NCI-H1930 (cell line): ENCODE measurements around the gene STXBP5.
"Not testable (repeated sequence)": the region's sequence is repeated elsewhere in the genome, so short reads cannot be mapped to it uniquely, and the experiment has no call there.

Experiments
- DNase-seq, 2 experiments: peaks; one replicate each; lab custom pipeline; 2025; lab: John Stamatoyannopoulos, UW

The STXBP5 gene

DNA sequence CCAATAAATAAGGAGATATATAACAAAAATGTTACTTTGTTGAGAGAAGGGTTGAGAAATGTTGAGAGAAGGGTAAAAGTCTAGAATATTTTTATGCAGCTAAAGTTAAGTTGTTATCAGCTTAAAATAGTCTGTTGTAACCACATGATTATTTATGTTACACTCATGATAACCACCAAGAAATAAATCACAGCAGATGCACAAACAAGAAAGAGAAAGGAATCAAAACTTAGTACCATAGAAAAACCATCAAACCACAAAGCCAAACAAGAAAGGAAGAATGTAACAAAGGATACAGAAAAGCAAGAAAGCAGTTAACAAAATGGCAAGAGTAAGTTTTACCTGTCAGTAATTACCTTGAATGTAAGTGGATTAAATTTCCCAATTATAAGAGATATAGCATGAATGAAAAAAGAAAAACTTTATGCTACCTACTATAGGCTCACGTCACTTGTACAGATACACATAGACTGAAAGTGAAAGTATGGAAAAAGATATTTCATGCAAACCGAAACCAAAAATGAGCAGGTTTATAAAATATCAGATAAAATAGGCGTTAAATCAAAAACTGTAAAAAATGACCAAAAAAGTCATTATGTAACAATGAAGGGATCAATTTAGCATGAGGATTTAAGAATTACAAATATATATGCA, 93.6 kb downstream of the STXBP5 start:
- no peak for DNase-seq

DNA sequence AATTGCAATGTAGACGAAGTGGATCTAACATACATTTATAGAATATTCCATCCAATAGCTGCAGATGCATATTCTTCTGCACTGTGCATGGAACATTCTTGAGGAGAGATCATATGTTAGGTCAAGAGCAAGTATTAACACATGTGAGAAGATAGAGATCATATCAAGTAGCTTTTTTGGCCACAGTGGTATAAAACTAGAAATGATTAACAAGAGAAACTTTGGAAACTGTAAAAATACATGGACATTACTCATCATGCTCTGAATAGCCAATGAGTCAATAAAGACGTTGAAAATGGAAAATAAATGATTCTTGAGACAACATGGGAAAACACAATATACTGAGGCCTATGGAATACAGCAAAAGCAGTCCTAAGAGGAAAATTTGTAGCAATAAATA, 94.2 kb downstream of the STXBP5 start:
- DNase-seq: no peak

DNA sequence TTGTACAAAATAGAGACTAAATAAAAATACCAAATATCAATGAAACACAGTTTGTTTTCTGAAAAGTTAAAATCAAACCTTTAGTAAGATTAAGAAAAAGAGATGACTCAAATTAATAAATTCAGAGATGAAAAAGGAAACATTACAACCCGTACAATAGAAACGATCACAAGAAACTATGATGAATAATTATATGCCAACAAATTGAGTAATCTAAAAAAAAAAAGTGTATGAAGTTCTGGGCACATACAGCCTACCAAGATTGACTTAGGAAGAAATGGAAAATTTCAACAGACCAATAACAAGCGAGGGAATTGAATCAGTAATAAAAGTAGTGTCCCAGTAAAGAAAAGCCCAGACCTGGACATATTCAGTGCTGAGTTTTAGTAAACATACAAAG, 94.8 kb downstream of the STXBP5 start:
- no peak for DNase-seq

- DNase-seq: no peak
Observed at GRCh38 chr6:147301070-147301469, 96.9 kb downstream of the STXBP5 start.

GRCh38 chr6:147304016-147304415, 99.8 kb downstream of the STXBP5 start:
- no peak for DNase-seq

DNA sequence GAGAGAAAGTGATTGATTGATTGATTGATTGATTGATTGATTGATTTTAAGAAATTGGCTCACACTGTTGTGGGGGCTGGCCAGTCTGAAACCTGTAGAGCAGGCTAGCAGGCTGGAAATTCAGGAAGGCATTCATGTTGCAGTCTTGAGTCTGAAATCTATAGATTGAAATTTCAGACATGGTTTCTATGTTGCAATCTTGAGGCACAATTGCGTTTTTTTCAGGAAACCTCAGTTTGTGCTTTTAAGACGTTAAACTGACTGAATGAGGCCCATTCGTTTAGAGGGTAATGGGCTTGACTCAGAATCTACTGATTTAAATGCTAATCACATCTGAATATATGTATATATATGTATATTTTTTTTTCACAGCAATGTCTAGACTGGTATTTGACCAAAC, 106.3 kb downstream of the STXBP5 start:
- DNase-seq: no peak

- no peak for DNase-seq
Observed at GRCh38 chr6:147311218-147311617, 107.0 kb downstream of the STXBP5 start.

DNA sequence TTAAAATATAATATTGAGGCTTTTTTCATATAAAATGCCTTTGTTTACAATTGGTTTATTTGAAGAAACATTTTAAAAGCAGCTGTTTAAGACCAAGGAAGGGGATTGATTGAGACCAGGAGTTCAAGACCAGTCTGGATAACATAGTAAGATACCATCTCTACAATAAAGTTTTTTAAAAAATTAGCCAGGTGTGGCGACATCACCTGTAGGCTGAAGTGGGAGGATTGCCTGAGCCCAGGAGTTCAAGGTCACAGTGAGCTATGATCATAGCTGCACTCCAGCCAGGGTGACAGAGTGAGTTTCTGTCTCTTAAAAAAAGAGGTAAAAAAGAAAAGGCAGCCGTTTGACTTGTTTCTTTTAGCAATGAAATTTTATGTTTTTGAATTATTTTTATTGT, 117.0 kb downstream of the STXBP5 start:
- DNase-seq: no peak

DNA sequence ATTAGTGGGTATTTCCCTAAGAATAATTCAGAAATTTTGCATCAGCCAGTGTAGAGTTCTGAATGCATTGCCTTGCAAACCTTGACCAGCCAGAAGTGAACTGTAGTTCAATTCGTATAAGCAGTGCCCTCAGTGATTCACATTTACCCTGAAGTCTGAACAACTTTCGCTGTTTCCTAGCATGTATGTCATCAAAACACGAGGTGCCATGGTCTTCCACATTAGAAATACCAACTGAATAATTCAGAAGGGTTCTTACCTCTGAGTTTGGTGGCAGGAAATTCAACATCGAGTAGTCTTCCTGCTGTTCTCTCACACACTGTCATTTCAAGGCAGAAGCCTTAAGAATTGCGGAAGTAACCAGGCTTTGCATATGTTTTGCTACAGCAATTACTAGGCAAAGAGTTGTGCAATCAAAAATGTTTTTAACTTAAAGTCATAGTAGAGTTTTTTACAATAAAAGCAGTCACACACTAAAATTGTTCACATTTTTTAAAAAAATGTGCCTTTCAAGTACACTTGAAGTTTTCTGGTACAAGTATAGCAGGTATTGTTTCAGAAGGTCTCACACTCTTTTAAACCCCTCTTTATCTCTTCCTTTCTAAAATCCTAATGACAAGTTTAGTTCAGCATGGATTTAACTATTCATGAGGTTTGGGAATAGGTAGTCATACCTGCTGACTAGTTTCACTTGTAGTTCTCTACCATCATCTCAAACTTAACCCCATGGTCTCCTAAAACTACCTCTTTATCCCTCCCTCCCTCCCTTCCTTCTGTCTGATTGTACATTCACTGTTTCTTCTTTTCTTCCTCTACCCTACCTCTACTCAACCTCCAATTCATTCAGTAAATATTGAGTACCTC, 118.3 kb downstream of the STXBP5 start:
- no peak for DNase-seq

DNA sequence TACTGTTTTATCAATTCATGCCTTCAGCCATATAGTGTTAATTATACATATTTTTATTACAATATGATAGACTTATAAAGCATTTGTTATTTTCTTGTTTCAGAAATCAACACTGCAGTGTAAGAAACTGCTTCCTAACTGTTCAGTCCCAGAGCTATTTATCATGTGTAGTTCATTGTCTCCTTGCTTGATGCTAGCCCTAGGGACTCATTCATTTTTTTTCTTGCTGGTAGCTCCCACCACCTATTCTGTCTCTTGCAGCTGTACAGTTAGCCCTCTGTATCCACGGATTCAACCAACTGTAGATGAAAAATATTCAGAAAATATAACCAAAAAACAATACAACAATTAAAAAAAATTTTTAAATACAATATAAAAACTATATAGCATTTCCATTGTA, 121.3 kb downstream of the STXBP5 start:
- no peak for DNase-seq

- no peak for DNase-seq
Observed at GRCh38 chr6:147331401-147331800, 127.2 kb downstream of the STXBP5 start.

GRCh38 chr6:147337921-147338320, 133.7 kb downstream of the STXBP5 start:
- DNase-seq: no peak

GRCh38 chr6:147341486-147341885, 137.3 kb downstream of the STXBP5 start:
- no peak for DNase-seq

- no peak for DNase-seq
Observed at GRCh38 chr6:147345902-147346301, 141.7 kb downstream of the STXBP5 start.

GRCh38 chr6:147347179-147347881, 143.1 kb downstream of the STXBP5 start:
- DNase-seq: no peak

DNA sequence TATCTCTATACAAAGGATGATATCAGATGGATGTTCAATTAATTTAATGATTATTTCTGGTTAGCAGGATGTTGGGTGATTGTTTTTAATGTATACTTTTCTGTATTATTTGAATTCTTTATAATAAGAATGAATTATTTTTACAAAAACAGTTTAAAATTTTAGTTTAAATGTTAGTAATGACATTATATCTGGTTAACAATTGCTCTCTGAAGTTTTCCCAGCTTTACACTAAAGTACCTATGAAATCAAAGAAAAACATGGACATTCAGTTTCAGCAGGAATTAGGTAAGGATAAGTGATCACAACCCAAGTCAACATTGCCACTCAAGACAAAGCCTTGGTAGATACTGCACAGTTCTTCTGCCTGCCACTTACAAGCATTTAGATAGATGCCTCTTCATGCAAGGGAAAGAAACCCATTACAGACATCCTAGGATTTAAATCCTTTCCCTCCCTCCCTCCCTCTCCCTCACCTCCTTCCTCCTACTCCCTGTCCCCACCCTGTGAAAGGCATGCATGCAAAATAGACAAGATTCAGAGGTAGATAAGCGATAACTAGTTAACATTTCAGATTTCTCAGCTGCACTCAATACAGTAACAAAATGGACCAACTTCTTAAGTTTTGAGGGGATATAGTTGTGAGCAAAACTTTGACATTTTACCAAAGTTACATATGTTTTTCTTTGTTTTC, 143.8 kb downstream of the STXBP5 start:
- DNase-seq: no peak

- DNase-seq: no peak
Observed at GRCh38 chr6:147361311-147361981, 157.2 kb downstream of the STXBP5 start.

DNA sequence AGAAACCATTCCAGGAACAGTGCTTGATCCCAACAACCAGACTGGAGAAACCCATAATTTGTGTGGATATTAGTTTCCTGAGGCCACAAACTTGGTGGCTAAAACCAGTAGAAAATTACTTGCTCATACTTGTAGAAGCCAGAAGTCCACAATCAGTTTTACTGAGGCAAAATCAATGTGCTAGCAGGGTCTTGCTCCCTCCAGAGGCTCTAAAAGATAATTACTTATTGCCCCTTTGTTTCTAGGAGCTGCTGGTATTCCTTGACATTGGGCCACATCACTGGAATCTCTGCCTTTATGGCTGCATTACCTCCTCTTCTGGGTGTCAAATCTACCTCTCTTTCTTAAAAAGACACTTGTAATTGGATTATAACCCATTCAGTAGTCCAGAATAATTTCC, 162.1 kb downstream of the STXBP5 start:
- no peak for DNase-seq

DNA sequence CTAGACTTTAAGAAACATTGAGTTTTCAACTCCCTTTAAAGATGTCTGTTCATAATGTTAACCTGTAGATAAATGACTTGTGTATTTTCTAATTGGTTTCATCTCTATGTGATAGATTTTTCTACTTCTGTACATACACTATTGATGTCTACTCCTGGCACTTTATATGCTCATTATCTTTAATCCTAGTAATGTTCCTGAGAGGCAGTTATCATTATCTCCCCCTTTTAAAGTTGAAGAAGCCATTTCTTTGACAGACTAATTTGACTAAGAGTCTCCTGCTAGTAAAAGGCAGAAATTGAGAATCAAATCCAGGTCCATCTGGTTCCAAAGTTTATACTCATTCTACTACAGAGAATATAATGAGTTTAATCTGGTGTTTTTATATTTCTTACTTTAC, 167.1 kb downstream of the STXBP5 start:
- DNase-seq: no peak

DNA sequence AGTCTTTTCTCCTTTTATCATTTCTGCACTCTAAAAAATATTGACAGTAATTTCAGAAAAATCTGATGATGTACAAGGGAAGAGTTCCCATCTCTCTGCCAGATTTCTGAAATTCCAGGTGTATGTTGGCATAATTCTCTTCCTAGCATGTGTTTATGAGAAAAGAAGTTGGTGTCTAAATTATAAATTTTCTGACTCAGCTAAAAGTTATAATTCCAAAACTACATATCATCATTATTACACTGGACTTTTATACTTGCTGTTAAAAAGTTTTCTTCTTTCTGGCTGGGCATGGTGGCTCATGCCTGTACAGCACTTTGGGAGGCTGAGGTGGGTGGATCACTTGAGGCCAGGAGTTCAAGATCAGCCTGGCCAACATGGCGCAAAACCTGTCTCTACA, 168.6 kb downstream of the STXBP5 start:
- no peak for DNase-seq

GRCh38 chr6:147378819-147379218, 174.6 kb downstream of the STXBP5 start:
- no peak for DNase-seq

DNA sequence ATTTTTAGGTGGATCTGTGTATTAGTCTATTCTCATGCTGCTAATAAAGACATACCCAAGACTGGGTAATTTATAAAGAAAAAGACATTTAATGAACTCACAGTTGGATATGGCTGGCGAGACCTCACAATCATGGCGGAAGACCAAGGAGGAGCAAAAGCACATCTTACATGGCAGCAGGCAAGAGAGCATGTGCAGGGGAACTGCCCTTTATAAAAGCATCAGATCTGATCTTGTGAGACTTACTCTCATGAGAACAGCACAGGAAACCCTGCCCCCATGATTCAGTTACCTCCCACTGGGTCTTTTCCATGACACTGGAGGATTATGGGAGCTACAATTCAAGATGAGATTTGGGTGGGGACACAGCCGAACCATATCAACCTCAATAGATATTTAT, 176.6 kb downstream of the STXBP5 start:
- not testable (repeated sequence) for DNase-seq
